GM10266 (cell line): Measurements from ENCODE around the gene SMTN.
A peak's percentile ranks its signal among the peaks of the same experiment; 100 is the strongest.

ENCODE experiments used
- DNase-seq: peaks from one replicate; pipeline ENCODE4 v3.0.0; 2012; ENCODE audit errors: extremely low spot score
- TF ChIP-seq, protein P1 (sequence below): IDR thresholded peaks from 2 replicates; pipeline ENCODE4 v1.5.1; 2012; ENCODE audit warnings: mild to moderate bottlenecking, low read depth; ENCODE audit not compliant: control insufficient read depth, insufficient read depth; ENCODE audit errors: missing control alignments

The SMTN gene

DNA sequence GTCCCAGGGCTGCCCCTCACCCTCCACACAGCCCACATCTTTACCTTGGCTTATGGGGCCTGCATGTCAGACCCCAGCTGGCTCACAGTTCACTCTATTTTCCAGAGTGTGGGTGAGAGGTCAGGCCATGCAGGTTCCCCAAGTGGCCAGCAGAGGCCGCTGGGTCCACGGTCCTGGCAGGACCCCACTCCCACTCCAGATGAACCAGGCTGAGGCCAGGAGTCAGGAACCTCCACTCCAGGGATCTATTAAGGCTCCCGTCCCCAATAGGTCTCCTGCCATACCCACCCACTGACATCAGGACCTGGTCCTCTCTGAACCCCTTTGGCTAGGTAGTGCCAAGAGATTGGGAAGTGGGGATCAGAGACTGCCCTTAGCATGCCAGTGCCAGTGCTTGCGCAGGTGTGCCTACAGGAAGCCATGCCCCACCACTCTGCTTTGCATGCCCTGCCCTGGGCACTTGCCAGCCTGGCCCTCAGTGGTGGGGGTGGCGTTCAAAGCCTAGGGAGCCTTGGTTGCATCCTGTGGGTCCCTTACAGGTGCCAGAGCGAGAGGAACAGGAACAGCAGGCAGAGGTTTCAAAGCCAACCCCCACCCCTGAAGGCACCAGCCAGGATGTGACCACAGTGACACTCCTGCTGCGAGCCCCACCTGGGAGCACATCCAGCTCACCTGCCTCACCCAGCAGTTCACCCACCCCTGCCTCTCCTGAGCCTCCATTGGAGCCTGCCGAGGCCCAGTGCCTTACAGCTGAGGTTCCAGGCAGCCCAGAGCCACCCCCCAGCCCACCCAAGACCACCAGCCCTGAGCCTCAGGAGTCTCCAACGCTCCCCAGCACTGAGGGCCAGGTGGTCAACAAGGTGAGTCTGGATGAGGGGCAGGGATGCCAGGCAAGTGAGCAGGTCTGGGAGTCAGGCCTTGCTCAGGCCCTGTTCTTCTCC lies 8.3 kb downstream of the SMTN start:
- DNase-seq, result peak; percentile 84
- TF ChIP-seq, protein P1, sequence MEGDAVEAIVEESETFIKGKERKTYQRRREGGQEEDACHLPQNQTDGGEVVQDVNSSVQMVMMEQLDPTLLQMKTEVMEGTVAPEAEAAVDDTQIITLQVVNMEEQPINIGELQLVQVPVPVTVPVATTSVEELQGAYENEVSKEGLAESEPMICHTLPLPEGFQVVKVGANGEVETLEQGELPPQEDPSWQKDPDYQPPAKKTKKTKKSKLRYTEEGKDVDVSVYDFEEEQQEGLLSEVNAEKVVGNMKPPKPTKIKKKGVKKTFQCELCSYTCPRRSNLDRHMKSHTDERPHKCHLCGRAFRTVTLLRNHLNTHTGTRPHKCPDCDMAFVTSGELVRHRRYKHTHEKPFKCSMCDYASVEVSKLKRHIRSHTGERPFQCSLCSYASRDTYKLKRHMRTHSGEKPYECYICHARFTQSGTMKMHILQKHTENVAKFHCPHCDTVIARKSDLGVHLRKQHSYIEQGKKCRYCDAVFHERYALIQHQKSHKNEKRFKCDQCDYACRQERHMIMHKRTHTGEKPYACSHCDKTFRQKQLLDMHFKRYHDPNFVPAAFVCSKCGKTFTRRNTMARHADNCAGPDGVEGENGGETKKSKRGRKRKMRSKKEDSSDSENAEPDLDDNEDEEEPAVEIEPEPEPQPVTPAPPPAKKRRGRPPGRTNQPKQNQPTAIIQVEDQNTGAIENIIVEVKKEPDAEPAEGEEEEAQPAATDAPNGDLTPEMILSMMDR, result peak; percentile 84

DNA sequence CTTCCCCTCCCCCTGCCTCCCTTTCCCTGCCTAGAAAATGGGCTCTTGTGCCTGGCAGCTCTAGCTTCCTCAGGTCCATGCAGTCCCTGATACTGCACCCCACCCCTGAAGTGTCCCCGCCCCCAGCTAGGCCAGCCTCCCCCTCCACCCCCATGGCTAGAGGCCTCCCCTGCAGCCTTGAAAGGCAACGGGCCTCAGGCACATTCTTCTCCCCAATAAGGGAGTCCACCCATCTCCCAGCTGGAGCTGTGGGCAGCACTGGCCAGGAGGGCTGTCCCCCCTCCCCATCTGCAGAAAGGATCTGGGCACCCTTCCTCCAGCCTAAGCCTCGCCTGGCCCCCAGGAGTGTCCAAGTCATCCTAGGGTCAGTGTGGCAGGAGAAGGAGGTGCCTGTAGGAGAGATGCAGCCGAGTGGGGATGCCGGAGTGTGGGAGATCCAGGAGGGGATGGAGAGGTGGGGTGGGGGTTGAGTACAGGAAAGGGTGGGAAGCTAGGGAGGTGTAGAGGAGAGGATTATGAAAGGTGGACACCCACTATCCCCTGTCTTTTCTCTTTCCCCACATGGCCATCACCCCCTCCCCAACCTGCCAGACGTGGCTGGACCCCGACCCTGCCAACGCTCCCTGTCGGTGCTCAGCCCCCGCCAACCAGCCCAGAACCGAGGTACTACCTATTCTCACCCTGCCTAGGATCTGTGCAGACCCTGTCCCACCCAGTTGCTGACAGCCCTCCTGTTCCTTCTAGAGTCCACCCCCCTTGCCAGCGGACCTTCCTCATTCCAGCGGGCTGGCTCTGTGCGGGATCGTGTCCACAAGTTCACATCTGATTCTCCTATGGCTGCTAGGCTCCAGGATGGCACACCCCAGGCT lies 9.3 kb downstream of the SMTN start:
- DNase-seq, result no peak
- TF ChIP-seq, protein P1, result no peak

DNA sequence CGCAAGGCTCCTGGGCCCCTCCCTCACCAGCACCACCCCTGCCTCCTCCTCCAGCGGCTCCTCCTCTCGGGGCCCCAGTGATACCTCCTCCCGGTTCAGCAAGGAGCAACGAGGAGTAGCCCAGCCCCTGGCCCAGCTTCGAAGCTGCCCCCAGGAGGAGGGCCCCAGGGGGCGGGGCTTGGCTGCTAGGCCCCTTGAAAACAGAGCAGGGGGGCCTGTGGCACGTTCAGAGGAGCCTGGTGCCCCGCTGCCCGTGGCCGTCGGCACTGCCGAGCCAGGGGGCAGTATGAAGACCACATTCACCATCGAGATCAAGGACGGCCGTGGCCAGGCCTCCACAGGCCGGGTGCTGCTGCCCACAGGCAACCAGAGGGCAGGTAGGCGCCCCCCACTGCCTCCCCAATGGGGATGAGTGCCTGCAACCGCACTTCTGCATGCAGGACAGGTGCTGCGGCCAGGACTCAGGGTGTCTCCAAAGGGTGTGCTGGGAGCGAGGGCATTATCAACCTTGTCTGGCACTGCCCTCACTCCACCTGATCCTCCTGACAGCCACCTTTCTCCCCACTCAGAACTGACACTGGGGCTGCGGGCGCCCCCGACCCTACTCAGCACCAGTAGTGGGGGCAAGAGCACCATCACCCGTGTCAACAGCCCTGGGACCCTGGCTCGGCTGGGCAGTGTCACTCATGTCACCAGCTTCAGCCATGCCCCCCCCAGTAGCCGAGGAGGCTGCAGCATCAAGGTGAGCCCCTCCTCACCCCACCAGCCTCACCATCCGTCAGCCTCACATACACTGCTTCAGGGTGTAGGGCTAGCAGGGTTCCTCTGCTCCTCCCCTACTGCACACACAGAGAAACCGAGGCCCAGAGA lies 10.2 kb downstream of the SMTN start:
- no peak for DNase-seq
- TF ChIP-seq, protein P1, result no peak

DNA sequence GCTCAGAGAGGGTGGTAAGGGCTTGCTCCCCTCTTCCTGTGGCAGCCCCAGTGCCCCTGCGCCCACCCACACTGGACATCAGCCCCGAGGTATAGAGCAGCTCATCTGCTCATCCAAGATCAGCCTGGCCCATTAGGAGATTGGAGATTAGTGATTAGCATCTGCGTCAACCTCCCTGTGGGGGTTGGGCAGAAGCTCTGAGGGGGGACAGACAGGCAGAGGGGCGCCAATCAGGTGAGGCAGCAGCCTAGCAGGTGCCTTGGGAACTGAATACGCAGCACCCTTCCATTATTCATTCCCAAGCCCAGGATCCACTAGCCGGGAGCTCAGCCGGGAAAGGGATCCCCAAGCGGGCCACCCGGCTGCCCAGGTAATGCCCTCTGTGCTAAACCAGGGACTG lies 11.0 kb downstream of the SMTN start:
- DNase-seq, result no peak
- TF ChIP-seq, protein P1, result no peak

DNA sequence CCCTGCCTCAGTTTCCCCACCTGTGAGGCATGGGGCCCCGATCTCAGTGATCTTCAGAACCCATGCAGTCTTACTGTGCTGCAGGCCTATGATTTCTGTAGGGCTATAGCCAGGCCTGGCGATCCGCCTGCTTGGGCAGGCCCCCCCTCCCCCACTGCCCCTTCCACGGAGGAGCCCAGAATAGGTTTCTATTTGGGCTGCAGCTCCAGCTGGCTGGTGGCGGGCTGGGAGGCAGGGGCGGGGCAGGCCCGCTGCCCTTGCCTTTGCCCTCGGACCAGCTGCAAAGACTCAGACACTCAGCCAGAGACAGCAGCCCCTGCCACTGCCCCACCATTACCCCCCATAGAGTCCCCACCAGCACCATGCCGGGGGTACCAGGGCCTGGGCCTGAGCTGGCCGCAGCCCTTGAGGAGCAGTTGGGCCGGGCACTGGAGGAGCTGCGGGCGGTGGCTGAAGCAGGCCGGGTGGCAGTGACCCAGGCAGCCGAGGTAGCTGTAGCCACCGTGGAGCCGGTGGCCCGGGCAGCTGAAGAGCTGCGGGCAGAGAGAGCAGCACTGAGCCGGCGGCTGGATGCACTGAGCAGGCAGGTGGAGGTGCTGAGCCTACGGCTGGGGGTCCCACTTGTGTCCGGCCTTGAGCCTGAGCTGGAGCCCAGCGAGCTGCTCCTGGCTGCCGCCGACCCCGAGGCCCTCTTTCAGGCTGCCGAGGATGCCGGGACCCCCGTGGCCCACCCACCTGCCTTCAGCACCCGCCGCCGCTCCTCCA lies 12.2 kb downstream of the SMTN start:
- DNase-seq, result no peak
- TF ChIP-seq, protein P1, result no peak

DNA sequence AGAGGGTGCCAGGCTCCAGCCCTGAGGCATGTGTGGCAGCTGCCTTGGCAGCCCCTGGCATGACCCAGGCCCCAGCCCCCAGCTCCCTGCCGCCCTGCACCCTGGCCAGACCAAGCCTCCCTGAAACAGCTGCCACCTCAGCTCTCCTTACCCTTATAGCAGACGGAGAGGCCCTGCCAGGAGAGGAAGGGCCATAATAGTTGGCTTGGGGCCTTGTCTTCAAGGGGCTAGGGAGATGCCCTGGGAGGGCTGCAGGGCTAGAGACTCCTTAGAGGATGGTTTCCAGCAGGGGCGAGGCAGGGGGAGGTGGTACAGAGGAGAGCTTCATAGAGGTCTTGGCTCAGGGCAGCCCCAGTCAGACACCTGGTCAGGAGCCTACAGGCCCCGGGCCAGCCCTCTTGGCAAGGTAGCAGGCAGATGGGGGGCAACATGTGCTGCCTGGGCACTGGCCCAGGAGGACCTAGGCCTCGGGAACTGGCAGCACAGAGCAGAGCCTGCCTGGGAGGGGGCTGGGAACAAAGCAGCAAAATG lies 13.0 kb downstream of the SMTN start:
- DNase-seq, result no peak
- TF ChIP-seq, protein P1, result no peak
